C4-2B (cell line): ENCODE data around the gene OPTC.

Experiments
- ZFX ChIP-seq: fragments of 450-650 bp; IDR thresholded peaks from 2 replicates; pipeline ENCODE4 v1.6.1; 2017
- TF ChIP-seq, protein P1 (sequence below): fragments of 450-650 bp; conservative IDR thresholded peaks from 2 replicates; pipeline ENCODE4 v1.5.1; 2017; ENCODE audit warnings: mild to moderate bottlenecking

DNA sequence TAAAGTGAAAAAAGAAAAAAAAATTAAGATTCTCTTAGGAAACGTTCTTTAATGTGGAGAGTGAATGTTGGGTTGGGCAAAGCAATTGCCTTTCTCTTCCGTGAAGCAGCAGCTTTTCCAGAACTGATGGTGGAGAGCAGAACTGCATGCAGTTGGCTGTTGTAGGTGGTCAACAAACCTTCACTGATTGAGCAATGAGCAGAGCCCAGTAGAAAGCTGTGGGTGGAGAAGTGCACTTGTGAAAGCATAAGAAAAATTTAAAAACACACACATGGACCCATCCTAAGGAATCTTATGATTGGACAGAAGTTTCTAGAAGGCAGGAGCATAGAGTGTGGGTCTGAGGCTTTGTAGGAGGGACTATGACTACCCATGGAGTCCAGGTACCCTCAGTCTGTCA lies 13.9 kb upstream of the OPTC start:
- TF ChIP-seq, protein P1, sequence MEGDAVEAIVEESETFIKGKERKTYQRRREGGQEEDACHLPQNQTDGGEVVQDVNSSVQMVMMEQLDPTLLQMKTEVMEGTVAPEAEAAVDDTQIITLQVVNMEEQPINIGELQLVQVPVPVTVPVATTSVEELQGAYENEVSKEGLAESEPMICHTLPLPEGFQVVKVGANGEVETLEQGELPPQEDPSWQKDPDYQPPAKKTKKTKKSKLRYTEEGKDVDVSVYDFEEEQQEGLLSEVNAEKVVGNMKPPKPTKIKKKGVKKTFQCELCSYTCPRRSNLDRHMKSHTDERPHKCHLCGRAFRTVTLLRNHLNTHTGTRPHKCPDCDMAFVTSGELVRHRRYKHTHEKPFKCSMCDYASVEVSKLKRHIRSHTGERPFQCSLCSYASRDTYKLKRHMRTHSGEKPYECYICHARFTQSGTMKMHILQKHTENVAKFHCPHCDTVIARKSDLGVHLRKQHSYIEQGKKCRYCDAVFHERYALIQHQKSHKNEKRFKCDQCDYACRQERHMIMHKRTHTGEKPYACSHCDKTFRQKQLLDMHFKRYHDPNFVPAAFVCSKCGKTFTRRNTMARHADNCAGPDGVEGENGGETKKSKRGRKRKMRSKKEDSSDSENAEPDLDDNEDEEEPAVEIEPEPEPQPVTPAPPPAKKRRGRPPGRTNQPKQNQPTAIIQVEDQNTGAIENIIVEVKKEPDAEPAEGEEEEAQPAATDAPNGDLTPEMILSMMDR = no peak
- no peak for TF ChIP-seq ZFX
